ENCODE measurements around the gene PIMREG.

PIMREG gene

GRCh38 chr17:6450926-6451832 lies 6.9 kb downstream of the PIMREG start:
- H3K27ac ChIP-seq: no peak overlapping the region
- TF ChIP-seq ZFX (IDR thresholded peaks at IDR 0.05; ENCODE audit: borderline replicate concordance) (no peak), CTCF (IDR thresholded peaks at IDR 0.05) (no peak)

- no peak overlapping the region for H3K27ac ChIP-seq
Measured at GRCh38 chr17:6452471-6453266, 8.4 kb downstream of the PIMREG start.

GRCh38 chr17:6453279-6454024 lies 9.2 kb downstream of the PIMREG start:
- H3K27ac ChIP-seq: no peak overlapping the region
- TF ChIP-seq CTCF (IDR thresholded peaks at IDR 0.05) (no peak), ZFX (IDR thresholded peaks at IDR 0.05; ENCODE audit: borderline replicate concordance) (no peak)

More at GRCh38 chr17:6452471-6453266, 8.4 kb downstream of the PIMREG start:
- TF ChIP-seq CTCF (IDR thresholded peaks at IDR 0.05) (no peak), ZFX (IDR thresholded peaks at IDR 0.05; ENCODE audit: borderline replicate concordance) (no peak)

- TF ChIP-seq CTCF (IDR thresholded peaks at IDR 0.05): no peak
- TF ChIP-seq ZFX (IDR thresholded peaks at IDR 0.05; ENCODE audit: borderline replicate concordance): no peak
- H3K27ac ChIP-seq: no peak overlapping the region
Measured at GRCh38 chr17:6454495-6455320, 10.5 kb downstream of the PIMREG start.

GRCh38 chr17:6455321-6455705 lies 11.1 kb downstream of the PIMREG start:
- H3K27ac ChIP-seq: no peak overlapping the region
- TF ChIP-seq ZFX (IDR thresholded peaks at IDR 0.05; ENCODE audit: borderline replicate concordance) (no peak), CTCF (IDR thresholded peaks at IDR 0.05) (no peak)

GRCh38 chr17:6456321-6456720 lies 12.1 kb downstream of the PIMREG start:
- no peak overlapping the region for H3K27ac ChIP-seq
- no peak for TF ChIP-seq CTCF (IDR thresholded peaks at IDR 0.05)
- TF ChIP-seq ZFX (IDR thresholded peaks at IDR 0.05; ENCODE audit: borderline replicate concordance): no peak

Data from 22Rv1 (cell line).